NCI-H524 treated with DMSO at 0.1 percent for 48 hours (cell line): ENCODE data around the gene NEU3.
"Not testable (repeated sequence)": the region's sequence is repeated elsewhere in the genome, so short reads cannot be mapped to it uniquely, and the experiment has no call there.

Source experiments
- DNase-seq: peaks from one replicate; lab custom pipeline; 2025; lab: John Stamatoyannopoulos, UW

NEU3 gene

DNA sequence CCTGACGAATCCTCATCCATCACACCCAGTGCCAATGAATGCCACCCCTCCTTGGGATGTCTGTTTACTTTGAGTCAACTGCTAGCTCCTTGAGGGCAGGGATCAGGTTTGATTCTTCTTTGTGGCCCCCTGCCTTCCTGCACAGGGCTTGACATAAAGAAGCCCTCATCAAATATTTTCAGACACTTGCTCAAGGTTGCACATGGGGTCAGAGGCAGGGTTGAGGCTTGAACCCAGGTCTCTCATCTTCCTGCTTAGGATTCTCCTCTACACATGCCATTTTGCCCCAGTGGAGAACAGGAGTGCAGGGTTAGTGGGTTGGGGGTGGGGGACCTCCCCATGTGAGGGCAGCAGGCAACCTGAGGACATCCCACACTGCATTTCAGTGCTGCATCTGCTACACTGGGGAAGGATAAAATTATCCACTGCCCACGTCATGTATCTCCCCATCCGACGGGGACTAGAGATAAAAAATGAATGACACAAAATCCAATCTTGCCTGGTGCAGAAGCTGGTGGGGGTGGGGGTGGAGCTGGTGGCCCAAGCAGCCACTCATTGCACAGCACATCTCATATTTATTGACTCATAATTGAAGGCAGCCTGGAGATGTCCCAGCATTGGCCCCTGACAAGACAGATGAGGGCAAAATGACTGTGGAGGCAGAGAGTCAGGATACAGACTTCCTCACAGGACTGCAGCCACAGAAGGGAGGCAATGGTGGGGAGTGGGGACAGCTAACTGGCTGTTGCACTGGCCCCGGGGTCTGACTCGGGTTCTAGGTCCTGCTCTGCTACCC is 41.3 kb downstream of the NEU3 start:
- DNase-seq = no peak

GRCh38 chr11:75031224-75031753 is 42.6 kb downstream of the NEU3 start:
- DNase-seq = no peak

GRCh38 chr11:75031771-75032549 is 43.2 kb downstream of the NEU3 start:
- no peak for DNase-seq

- DNase-seq = no peak
These were observed 43.8 kb downstream of the NEU3 start for GRCh38 chr11:75032550-75032935.

- DNase-seq = no peak
These were observed 45.2 kb downstream of the NEU3 start for GRCh38 chr11:75033916-75034315.

DNA sequence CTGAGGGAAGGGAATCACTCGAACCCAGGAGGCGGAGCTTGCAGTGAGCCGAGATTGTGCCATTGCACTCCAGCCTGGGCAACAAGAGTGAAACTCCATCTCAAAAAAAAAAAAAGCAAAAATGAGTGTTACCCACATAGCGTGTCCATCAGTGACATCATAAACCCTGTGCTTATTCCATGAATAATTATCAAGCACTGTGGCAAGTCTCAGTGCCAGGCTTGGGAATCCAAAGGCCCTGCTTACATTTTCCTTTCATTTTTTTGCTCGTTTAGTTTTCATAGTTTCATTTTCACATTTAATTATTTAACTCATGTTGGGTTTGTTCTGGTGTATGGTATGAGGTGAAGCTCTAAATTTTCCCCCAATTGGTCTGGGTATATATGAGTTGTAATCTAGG is 46.5 kb downstream of the NEU3 start:
- DNase-seq = no peak

GRCh38 chr11:75035911-75036565 is 47.3 kb downstream of the NEU3 start:
- no peak for DNase-seq

GRCh38 chr11:75040167-75040770 is 51.5 kb downstream of the NEU3 start:
- DNase-seq = no peak

DNA sequence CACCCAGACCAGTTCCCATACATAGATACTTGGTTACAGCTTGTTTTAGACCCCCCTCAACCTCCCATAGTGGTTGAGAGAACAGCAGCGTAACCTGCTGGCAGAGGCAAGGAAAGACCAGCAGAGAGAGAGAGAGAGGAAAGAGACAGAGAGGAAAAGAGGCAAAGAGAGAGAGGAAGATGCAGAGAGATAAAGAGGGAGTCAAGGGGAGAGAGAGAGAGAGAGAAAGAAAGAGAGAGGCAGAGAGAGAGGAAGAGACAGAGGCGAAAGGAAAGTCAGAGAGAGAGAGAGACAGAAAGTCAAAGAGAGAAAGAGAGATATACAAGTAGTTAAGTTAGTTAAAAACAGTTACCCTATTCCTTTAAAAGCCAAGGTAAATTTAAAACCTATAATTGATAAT is 52.5 kb downstream of the NEU3 start:
- DNase-seq = no peak

- not testable (repeated sequence) for DNase-seq
These were observed 53.1 kb downstream of the NEU3 start for GRCh38 chr11:75041821-75042220.

DNA sequence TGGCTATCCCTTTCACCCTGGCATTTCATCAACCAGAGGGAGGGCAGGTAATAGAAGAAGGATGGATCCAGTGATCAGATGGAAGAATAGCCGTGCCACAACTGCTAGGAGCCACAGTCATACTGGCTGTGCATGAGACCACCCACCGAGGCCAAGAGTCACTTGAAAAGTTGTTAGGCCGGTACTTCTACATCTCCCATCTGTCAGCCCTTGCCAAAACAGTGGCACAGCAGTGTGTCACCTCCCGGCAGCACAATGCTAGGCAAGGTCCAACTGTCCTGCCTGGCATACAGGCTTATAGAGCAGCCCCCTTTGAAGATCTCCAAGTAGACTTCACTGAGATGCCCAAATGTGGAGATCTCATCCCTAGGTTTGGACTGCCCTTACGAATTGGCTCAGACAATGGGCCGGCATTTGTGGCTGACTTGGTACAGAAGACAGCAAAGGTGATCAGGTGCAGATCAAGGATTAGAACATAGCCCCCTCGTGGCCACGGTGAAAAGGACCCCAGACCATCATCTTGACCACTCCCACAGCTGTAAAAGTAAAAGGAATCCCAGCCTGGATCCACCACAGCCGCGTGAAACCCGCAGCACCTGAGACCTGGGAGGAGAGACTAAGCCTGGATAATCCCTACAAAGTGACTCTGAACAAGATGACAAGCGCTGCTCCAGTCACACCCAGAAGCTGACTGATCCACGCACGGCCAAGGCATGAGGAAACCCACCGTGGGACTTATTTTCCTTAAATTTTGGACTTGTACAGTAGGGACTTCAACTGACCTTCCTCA is 55.8 kb downstream of the NEU3 start:
- DNase-seq = peak; percentile 47

DNA sequence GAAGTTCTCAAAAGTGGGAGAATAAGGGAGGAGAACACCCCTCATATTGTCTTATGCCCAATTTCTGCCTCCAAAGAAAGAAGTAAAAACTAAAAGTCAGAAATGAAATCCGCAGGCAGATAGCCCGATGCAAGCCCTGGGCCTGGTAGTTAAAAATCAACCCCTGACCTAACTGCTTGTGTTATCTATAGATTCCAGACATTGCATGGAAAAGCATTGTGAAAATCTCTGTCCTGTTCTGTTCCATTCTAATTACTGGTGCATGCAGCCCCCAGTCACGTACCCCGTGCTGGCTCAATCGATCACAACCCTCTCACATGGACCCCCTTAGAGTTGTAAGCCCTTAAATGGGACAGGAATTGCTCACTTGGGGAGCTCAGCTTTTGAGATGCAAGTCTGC is 57.9 kb downstream of the NEU3 start:
- not testable (repeated sequence) for DNase-seq

- DNase-seq = no peak
These were observed 58.5 kb downstream of the NEU3 start for GRCh38 chr11:75047191-75047590.

- not testable (repeated sequence) for DNase-seq
These were observed 61.0 kb downstream of the NEU3 start for GRCh38 chr11:75049501-75050266.

- no peak for DNase-seq
These were observed 61.8 kb downstream of the NEU3 start for GRCh38 chr11:75050516-75050915.

- DNase-seq = no peak
These were observed 62.3 kb downstream of the NEU3 start for GRCh38 chr11:75051043-75051442.

- DNase-seq = no peak
These were observed 63.7 kb downstream of the NEU3 start for GRCh38 chr11:75052457-75052856.

DNA sequence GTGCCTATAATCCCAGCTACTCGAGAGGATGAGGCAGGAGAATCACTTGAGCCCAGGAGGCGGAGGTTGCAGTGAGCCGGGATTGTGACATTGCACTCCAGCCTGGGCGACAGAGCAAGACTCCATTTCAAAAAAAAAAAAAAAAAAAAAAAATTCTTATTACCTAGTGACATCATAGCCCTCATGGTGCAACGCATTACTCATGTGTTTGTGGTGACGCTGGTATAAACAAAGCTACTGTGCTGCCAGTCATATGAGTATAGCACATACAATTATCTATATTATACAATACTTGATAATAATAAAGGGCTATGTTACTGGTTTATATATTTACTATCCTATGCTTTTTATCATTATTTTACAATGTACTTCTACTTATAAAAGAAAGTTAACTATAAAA is 66.8 kb downstream of the NEU3 start:
- no peak for DNase-seq

DNA sequence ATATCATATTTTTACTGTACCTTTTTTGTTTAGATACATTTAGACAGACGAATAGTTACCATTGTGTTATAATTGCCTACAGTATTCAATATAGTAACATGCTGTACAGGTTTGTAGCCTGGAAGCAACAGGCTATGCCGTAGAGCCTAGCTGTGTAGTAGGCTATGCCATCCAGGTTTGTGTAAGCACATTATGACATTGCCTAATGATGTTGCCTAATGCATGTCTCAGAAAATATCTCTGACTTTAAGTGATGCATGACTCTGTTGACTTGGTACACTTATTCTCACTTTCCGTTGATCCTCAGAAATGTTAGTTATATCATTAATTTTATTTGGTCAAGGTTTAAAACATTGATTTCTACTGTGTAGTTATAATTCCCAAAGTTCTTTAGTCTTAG is 68.1 kb downstream of the NEU3 start:
- DNase-seq = no peak

- no peak for DNase-seq
These were observed 70.6 kb downstream of the NEU3 start for GRCh38 chr11:75059299-75059698.
